Breast epithelium (tissue), 3 donors: Measurements from ENCODE around the gene DCANP1.

Source experiments
- POLR2AphosphoS5 ChIP-seq, 3 donors: sonication (generic); formaldehyde crosslinking; IDR thresholded peaks; one replicate each; pipeline ENCODE4 v1.6.1; 2017; ENCODE audit warnings: antibody characterized with exemption in 3 of 3
- TF ChIP-seq, protein P1 (sequence below), 3 donors: fragments of 450-650 bp; IDR thresholded peaks; one replicate each; pipeline ENCODE4 v1.5.1; 2016 to 2017; ENCODE audit warnings: antibody characterized with exemption in 3 of 3, mild to moderate bottlenecking in 3 of 3, moderate library complexity in 3 of 3

DNA sequence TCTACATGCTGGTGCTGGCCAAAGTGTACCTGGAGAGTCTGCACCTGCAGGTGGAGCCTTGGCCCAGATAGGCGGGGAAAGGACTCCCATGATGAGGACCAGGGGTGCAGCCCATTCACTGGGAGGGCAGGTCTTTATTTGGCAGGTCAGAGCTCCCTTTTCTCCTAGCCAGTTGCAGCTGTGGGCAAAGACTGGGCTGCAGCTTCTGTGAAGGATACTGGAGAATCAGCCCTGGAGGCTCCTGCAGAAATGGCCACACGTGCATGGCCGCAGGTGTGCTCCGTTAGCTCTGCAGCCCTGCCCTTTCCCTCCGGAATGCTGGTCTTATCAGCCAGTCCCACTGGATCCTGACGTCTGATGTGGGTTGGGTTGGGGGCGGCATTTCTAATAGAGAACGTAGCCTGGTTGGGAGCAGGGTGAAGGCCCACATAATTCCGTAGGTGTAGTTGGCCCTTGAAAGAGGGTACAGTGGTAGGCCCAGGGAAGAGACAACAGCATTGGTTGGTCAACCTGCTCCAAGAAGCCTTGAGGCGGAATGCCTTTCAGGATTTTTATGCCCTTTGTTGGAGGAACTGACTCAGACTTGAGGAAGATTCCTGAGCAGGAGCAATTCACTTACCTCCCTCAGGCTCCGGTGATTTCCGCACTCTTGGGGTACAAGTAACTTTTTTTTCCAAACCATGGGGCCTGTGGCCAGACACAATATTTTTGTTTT is 27.0 kb upstream of the DCANP1 start:
- TF ChIP-seq POLR2AphosphoS5 (IDR thresholded peaks at IDR 0.05): no peak
- TF ChIP-seq, protein P1, sequence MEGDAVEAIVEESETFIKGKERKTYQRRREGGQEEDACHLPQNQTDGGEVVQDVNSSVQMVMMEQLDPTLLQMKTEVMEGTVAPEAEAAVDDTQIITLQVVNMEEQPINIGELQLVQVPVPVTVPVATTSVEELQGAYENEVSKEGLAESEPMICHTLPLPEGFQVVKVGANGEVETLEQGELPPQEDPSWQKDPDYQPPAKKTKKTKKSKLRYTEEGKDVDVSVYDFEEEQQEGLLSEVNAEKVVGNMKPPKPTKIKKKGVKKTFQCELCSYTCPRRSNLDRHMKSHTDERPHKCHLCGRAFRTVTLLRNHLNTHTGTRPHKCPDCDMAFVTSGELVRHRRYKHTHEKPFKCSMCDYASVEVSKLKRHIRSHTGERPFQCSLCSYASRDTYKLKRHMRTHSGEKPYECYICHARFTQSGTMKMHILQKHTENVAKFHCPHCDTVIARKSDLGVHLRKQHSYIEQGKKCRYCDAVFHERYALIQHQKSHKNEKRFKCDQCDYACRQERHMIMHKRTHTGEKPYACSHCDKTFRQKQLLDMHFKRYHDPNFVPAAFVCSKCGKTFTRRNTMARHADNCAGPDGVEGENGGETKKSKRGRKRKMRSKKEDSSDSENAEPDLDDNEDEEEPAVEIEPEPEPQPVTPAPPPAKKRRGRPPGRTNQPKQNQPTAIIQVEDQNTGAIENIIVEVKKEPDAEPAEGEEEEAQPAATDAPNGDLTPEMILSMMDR (IDR thresholded peaks at IDR 0.05): no peak
